H1 (cell line): ENCODE results near the gene UNC119. TPM values are rescaled to one million over a fixed set of nuclear protein-coding genes. Genes with fewer than 3 reads are reported as not detected.

Experiments used
- CTCF ChIA-PET: fragments of 300-600 bp; sonication (Branson Sonifier 250); formaldehyde crosslinking; loops from one replicate; lab custom pipeline; 2021; ENCODE audit not compliant: partially characterized antibody; lab: Charles Lee
- POLR2A ChIA-PET: fragments of 300-600 bp; sonication (Branson Sonifier 250); formaldehyde crosslinking; loops from one replicate; lab custom pipeline; 2021; ENCODE audit warnings: inconsistent platforms; ENCODE audit not compliant: partially characterized antibody; lab: Charles Lee
- DNase-seq, 2 experiments: peaks; one replicate each; pipeline versions ENCODE4 v3.0.0 to v3.0.0-alpha.2; 2010 to 2022; ENCODE audit warnings: low spot score in 2 of 2, low read depth in 1 of 2, mixed read lengths in 1 of 2
- FAIRE-seq: peaks from 2 replicates; lab custom pipeline; 2011; peaks lifted over from hg19 to GRCh38; lab: Jason Lieb, UNC
- H2AFZ ChIP-seq: 2 replicates; pipeline ENCODE4 v1.8.1; 2012; ENCODE audit warnings: low read length, inconsistent platforms
- H2AK5ac ChIP-seq: 2 replicates; pipeline ENCODE4 v1.6.1; 2013; ENCODE audit warnings: low read depth, low read length
- H2BK120ac ChIP-seq: replicated peaks from 2 replicates; pipeline ENCODE3; 2013; ENCODE audit warnings: low read depth, low read length, inconsistent platforms
- H2BK12ac ChIP-seq: 2 replicates; pipeline ENCODE4 v1.6.1; 2013; ENCODE audit warnings: low read depth, low read length
- H2BK15ac ChIP-seq: 2 replicates; pipeline ENCODE4 v1.6.1; 2013; ENCODE audit warnings: low read length
- H2BK20ac ChIP-seq: 2 replicates; pipeline ENCODE4 v1.6.1; 2013; ENCODE audit warnings: low read length
- H2BK5ac ChIP-seq: 2 replicates; pipeline ENCODE4 v1.6.1; 2013; ENCODE audit warnings: low read depth, low read length
- H3K14ac ChIP-seq: 2 replicates; pipeline ENCODE4 v1.6.1; 2013; ENCODE audit warnings: inconsistent platforms; ENCODE audit not compliant: insufficient read length
- H3K18ac ChIP-seq: 2 replicates; pipeline ENCODE4 v1.6.1; 2013; ENCODE audit warnings: low read length; ENCODE audit errors: extremely low read depth
- H3K23ac ChIP-seq: 2 replicates; pipeline ENCODE4 v1.6.1; 2013; ENCODE audit warnings: inconsistent platforms; ENCODE audit not compliant: insufficient read length
- H3K23me2 ChIP-seq: 2 replicates; pipeline ENCODE4 v1.6.1; 2013; ENCODE audit warnings: low read depth, low read length
- H3K27ac ChIP-seq: 2 replicates; pipeline ENCODE4 v1.6.1; 2011; ENCODE audit warnings: low read depth, low read length, inconsistent platforms
- H3K27me3 ChIP-seq, 4 experiments: replicated peaks in 1 of 4; 1 replicate in 1 of 4; 2 replicates in 3 of 4; pipeline versions ENCODE4 v1.6.1 to v1.8.1; 2011 to 2013; ENCODE audit warnings: low read length in 3 of 4, mild to moderate bottlenecking in 3 of 4, inconsistent platforms in 2 of 4, mixed read lengths in 2 of 4, moderate library complexity in 1 of 4; ENCODE audit not compliant: control insufficient read depth in 3 of 4, insufficient read depth in 3 of 4; ENCODE audit errors: extremely low read depth in 1 of 4
- H3K36me3 ChIP-seq, 4 experiments: 2 replicates each; pipeline versions ENCODE4 v1.6.1 to v1.8.1; 2011 to 2013; ENCODE audit warnings: mild to moderate bottlenecking in 4 of 4, low read length in 3 of 4, moderate library complexity in 2 of 4, control low read depth in 1 of 4, inconsistent platforms in 1 of 4; ENCODE audit not compliant: insufficient read depth in 4 of 4, control insufficient read depth in 2 of 4
- H3K4ac ChIP-seq: replicated peaks from 2 replicates; pipeline ENCODE3; 2013; ENCODE audit warnings: low read length, low read depth, mixed read lengths, inconsistent platforms; ENCODE audit not compliant: insufficient read length
- H3K4me1 ChIP-seq, 4 experiments: replicated peaks in 1 of 4; 1 replicate in 1 of 4; 2 replicates in 3 of 4; pipeline versions ENCODE4 v1.6.1 to v1.8.1; 2011 to 2013; ENCODE audit warnings: low read length in 3 of 4, inconsistent platforms in 2 of 4, mixed read lengths in 1 of 4; ENCODE audit not compliant: insufficient read depth in 4 of 4, control insufficient read depth in 3 of 4
- H3K4me2 ChIP-seq, 2 experiments: 2 replicates each; pipeline versions ENCODE4 v1.6.1 to v1.8.1; 2011 to 2013; ENCODE audit warnings: low read depth in 2 of 2, low read length in 2 of 2, control low read depth in 1 of 2, inconsistent platforms in 1 of 2, mild to moderate bottlenecking in 1 of 2; ENCODE audit not compliant: insufficient read depth in 1 of 2
- H3K4me3 ChIP-seq, 4 experiments: fragments of 200-600, 300-600 bp in 1 of 4; sonication (generic), shearing (Covaris generic), sonication (Bioruptor Twin) in 1 of 4; 2 replicates each; pipeline versions ENCODE4 v1.5.1 to v1.8.1; 2011 to 2016; ENCODE audit warnings: low read length in 4 of 4, low read depth in 3 of 4, control low read depth in 2 of 4, inconsistent platforms in 2 of 4, mild to moderate bottlenecking in 2 of 4, mixed read lengths in 1 of 4, moderate library complexity in 1 of 4; ENCODE audit not compliant: insufficient read depth in 2 of 4; ENCODE audit errors: extremely low read depth in 1 of 4
- H3K56ac ChIP-seq: replicated peaks from 2 replicates; pipeline ENCODE3; 2013; ENCODE audit warnings: low read depth, mild to moderate bottlenecking, mixed read lengths, low read length, inconsistent platforms; ENCODE audit not compliant: insufficient read length
- H3K79me1 ChIP-seq: 2 replicates; pipeline ENCODE4 v1.6.1; 2013; ENCODE audit warnings: low read depth, low read length, control low read depth
- H3K79me2 ChIP-seq, 2 experiments: 2 replicates each; pipeline versions ENCODE4 v1.6.1 to v1.8.1; 2012 to 2013; ENCODE audit warnings: low read length in 2 of 2, mild to moderate bottlenecking in 2 of 2, inconsistent platforms in 1 of 2; ENCODE audit not compliant: insufficient read depth in 2 of 2, control insufficient read depth in 1 of 2
- H3K9ac ChIP-seq, 4 experiments: replicated peaks in 1 of 4; 1 replicate in 1 of 4; 2 replicates in 3 of 4; pipeline versions ENCODE4 v1.6.1 to v1.8.1; 2011 to 2013; ENCODE audit warnings: low read depth in 3 of 4, low read length in 3 of 4, control low read depth in 2 of 4, mild to moderate bottlenecking in 2 of 4, moderate library complexity in 2 of 4, inconsistent platforms in 1 of 4; ENCODE audit errors: extremely low read depth in 1 of 4
- H3K9me3 ChIP-seq, 2 experiments: 2 replicates each; pipeline versions ENCODE4 v1.6.1 to v1.8.1; 2012 to 2013; ENCODE audit warnings: mild to moderate bottlenecking in 2 of 2, moderate library complexity in 2 of 2, control low read depth in 1 of 2, inconsistent platforms in 1 of 2, low read depth in 1 of 2, low read length in 1 of 2, mixed read lengths in 1 of 2; ENCODE audit not compliant: insufficient read depth in 2 of 2
- H4K20me1 ChIP-seq, 2 experiments: replicated peaks in 1 of 2; 2 replicates each; pipeline versions ENCODE3 to v1.8.1; 2011 to 2013; ENCODE audit warnings: inconsistent platforms in 2 of 2, low read length in 2 of 2, mild to moderate bottlenecking in 1 of 2; ENCODE audit not compliant: insufficient read depth in 2 of 2, control insufficient read depth in 1 of 2
- H4K5ac ChIP-seq: 2 replicates; pipeline ENCODE4 v1.6.1; 2013; ENCODE audit warnings: low read length, low read depth, mixed read lengths, inconsistent platforms; ENCODE audit not compliant: insufficient read length
- H4K8ac ChIP-seq: 2 replicates; pipeline ENCODE4 v1.8.0; 2013; ENCODE audit warnings: mild to moderate bottlenecking, moderate library complexity, low read length, inconsistent platforms; ENCODE audit not compliant: insufficient read depth; ENCODE audit errors: extremely low read depth
- H4K91ac ChIP-seq: replicated peaks from 2 replicates; pipeline ENCODE3; 2013; ENCODE audit warnings: low read length, mixed read lengths, inconsistent platforms; ENCODE audit not compliant: insufficient read length
- BACH1 ChIP-seq: IDR thresholded peaks from 2 replicates; pipeline ENCODE4 v1.6.1; 2012; ENCODE audit warnings: low read length, improper control_type of control experiment
- CHD1 ChIP-seq: IDR thresholded peaks from 2 replicates; pipeline ENCODE4 v1.6.1; 2012; ENCODE audit warnings: low read depth, low read length, improper control_type of control experiment
- FOSL1 ChIP-seq: IDR thresholded peaks from 2 replicates; pipeline ENCODE4 v1.6.1; 2011; ENCODE audit warnings: mild to moderate bottlenecking, low read depth, low read length, moderate library complexity; ENCODE audit not compliant: insufficient read depth
- GTF2F1 ChIP-seq: IDR thresholded peaks from 2 replicates; pipeline ENCODE4 v1.6.1; 2012; ENCODE audit warnings: low read depth, low read length, improper control_type of control experiment, borderline replicate concordance
- KDM1A ChIP-seq: fragments of 200-600, 300-600 bp; sonication (generic); IDR thresholded peaks from 2 replicates; pipeline ENCODE4 v1.7.1; 2016; ENCODE audit warnings: mild to moderate bottlenecking, low read length, borderline replicate concordance
- KDM5A ChIP-seq: fragments of 200-600 bp; IDR thresholded peaks from 2 replicates; pipeline ENCODE4 v1.7.1; 2012; ENCODE audit warnings: mild to moderate bottlenecking, low read length, inconsistent platforms, mixed read lengths
- POU5F1 ChIP-seq: IDR thresholded peaks from 2 replicates; pipeline ENCODE4 v1.6.1; 2011; ENCODE audit warnings: low read depth, mild to moderate bottlenecking, low read length, moderate library complexity
- RNF2 ChIP-seq: fragments of 200-900, 300-1000 bp; sonication (generic); IDR thresholded peaks from 2 replicates; pipeline ENCODE4 v1.7.1; 2016; ENCODE audit warnings: borderline replicate concordance, low read depth, mild to moderate bottlenecking, antibody characterized with exemption, low read length; ENCODE audit not compliant: poor library complexity, severe bottlenecking; ENCODE audit errors: missing control alignments
- RXRA ChIP-seq: IDR thresholded peaks from 2 replicates; pipeline ENCODE4 v1.6.1; 2011; ENCODE audit warnings: low read depth, mild to moderate bottlenecking, low read length, moderate library complexity; ENCODE audit not compliant: insufficient read depth
- SRF ChIP-seq: IDR thresholded peaks from 2 replicates; pipeline ENCODE4 v1.6.1; 2011; ENCODE audit warnings: mild to moderate bottlenecking, low read depth, low read length, moderate library complexity
- TAF7 ChIP-seq: optimal IDR thresholded peaks from 2 replicates; pipeline ENCODE3; 2011; ENCODE audit warnings: low read depth, mild to moderate bottlenecking, inconsistent platforms, low read length, moderate library complexity, borderline replicate concordance
- WGBS, 2 experiments: shearing (Covaris generic) in 1 of 2; methylation state at CpG; one replicate each; pipeline versions ENCODE4 v1.1.6 to v1.1.7; 2013 to 2015; ENCODE audit warnings: low lambda C conversion rate in 2 of 2, mixed read lengths in 2 of 2, inconsistent platforms in 1 of 2, low coverage in 1 of 2, missing lambda C conversion rate in 1 of 2; ENCODE audit not compliant: insufficient replicate concordance in 2 of 2, insufficient coverage in 1 of 2, insufficient read length in 1 of 2; ENCODE audit errors: extremely low coverage in 1 of 2, missing lambda C conversion rate in 1 of 2; 5-methylcytosine and 5-hydroxymethylcytosine counted together
- polyA plus RNA-seq, 7 experiments: library from polyadenylated mRNA; depleted of rRNA in 3 of 7; stranded (reverse) in 5 of 7; unstranded in 2 of 7; fragments of >200 nt in 5 of 7; fragments of 200-250 nt in 2 of 7; gene quantifications; 1 replicate in 5 of 7; 2 replicates in 1 of 7; 4 replicates in 1 of 7; pipeline versions ENCODE4 v1.2.1 to v1.2.3, GENCODE V29; 2011 to 2013; ENCODE audit warnings: missing spikeins in 2 of 7, mixed read lengths in 2 of 7
- total RNA-seq: library from RNA; stranded (reverse); fragmentation: NEBNext Ultra II Directional; extraction: Animal tissue kit (Norgen Biotek cat#: 25700); gene quantifications from 2 replicates; pipeline ENCODE4 v1.2.1, GENCODE V29; 2021

The UNC119 gene
- total and polyA plus RNA-seq, 2 of the 8 experiments (the other 6 are each of a cell fraction or from before 2014, with no cell fraction given), result 43.5 to 94.4 TPM

- peak overlapping the region; percentile 93; the same call in 1 of the 2 replicates for H3K27ac ChIP-seq
- FAIRE-seq, result no peak
- no peaks in the 10 kb centered on the region; a peak in 1 of 7 replicates for H3K27me3 ChIP-seq
- peaks cover 0 to 4% (median 0%) of the 10 kb centered on the region in 4 experiments; a peak in 2 of 7 replicates for H3K4me1 ChIP-seq
- no peaks in the 10 kb centered on the region for H3K9me3 ChIP-seq
- no peak overlapping the region for H3K4ac ChIP-seq
- CTCF ChIA-PET, result interaction anchor here (1.2 to 5.6 kb wide), 4 partner anchors 15 to 47 kb away, joined by 4 to 45 read pairs (median 4); partner anchors contain the start of genes ALDOC, BLTP2 and RSKR
- H3K9ac ChIP-seq, result peak overlapping the region in 3 of 4 experiments; percentile 84 to 94 (median 91); a peak in 6 of 7 replicates
- no peak overlapping the region for H3K14ac ChIP-seq
- H4K5ac ChIP-seq, result no peak overlapping the region
- DNase-seq, result no peak
- no peak overlapping the region for H4K91ac ChIP-seq
- peak overlapping the region; percentile 78 to 93 (median 92) for H3K4me3 ChIP-seq
- no peak overlapping the region for H2BK12ac ChIP-seq
- H2BK15ac ChIP-seq, result no peak overlapping the region
- no peak overlapping the region for H3K23ac ChIP-seq
- H3K23me2 ChIP-seq, result peaks cover 9% of the 10 kb centered on the region; the same call in 1 of the 2 replicates
- no peak overlapping the region for H2BK5ac ChIP-seq
- H3K36me3 ChIP-seq, result peaks cover 4 to 13% (median 8%) of the 10 kb centered on the region in 4 experiments; a peak in 7 of 8 replicates
- no peak overlapping the region for H3K56ac ChIP-seq
- no peak overlapping the region for H4K8ac ChIP-seq
- H2BK20ac ChIP-seq, result no peak overlapping the region
- no peak overlapping the region for H2AK5ac ChIP-seq
- H3K79me2 ChIP-seq, result peaks cover 0 to 16% of the 10 kb centered on the region in 2 experiments; a peak in 2 of 4 replicates
- H4K20me1 ChIP-seq, result no peaks in the 10 kb centered on the region
- 65% methylated on average over 5 of the region's 5 CpGs; no CpG with 5 or more reads in 1 of the 2 experiments for WGBS, 2 experiments
- POLR2A ChIA-PET, result interaction anchor here (0.7 to 7.5 kb wide), 18 partner anchors 10 to 147 kb away, joined by 3 to 83 read pairs (median 5); partner anchors contain the start of genes ALDOC, PIGS, PROCA1 and RPL23A
- no peak overlapping the region for H3K18ac ChIP-seq
- peak overlapping the region; percentile 86 to 96 for H3K4me2 ChIP-seq
- H2BK120ac ChIP-seq, result no peak overlapping the region
- no peak overlapping the region for H2AFZ ChIP-seq
- H3K79me1 ChIP-seq, result no peaks in the 10 kb centered on the region; the same call in 1 of the 2 replicates
- TF ChIP-seq SRF (no peak), TAF7 (no peak), RNF2 (no peak), KDM1A (no peak), FOSL1 (no peak), CHD1 (no peak), POU5F1 (no peak), BACH1 (no peak), GTF2F1 (no peak), RXRA (no peak), KDM5A (no peak)
These were observed 45.4 kb upstream of the UNC119 start for GRCh38 chr17:28597606-28598383.
